ENCODE measurements around the gene MYH15.

Gene MYH15

GRCh38 chr3:108509263-108509662 lies 1.1 kb downstream of the MYH15 start:
- DNase-seq: no peak

GRCh38 chr3:108507902-108508301 lies 2.5 kb downstream of the MYH15 start:
- DNase-seq: no peak

- DNase-seq: no peak
Measured at GRCh38 chr3:108505811-108506210, 4.6 kb downstream of the MYH15 start.

GRCh38 chr3:108503722-108504121 lies 6.7 kb downstream of the MYH15 start:
- no peak for DNase-seq

GRCh38 chr3:108501535-108501934 lies 8.9 kb downstream of the MYH15 start:
- no peak for DNase-seq

- DNase-seq: no peak
Measured at GRCh38 chr3:108500728-108501127, 9.7 kb downstream of the MYH15 start.

GRCh38 chr3:108497271-108497670 lies 13.1 kb downstream of the MYH15 start:
- no peak for DNase-seq

GRCh38 chr3:108495717-108496116 lies 14.7 kb downstream of the MYH15 start:
- no peak for DNase-seq

- DNase-seq: no peak
Measured at GRCh38 chr3:108494906-108495531, 15.4 kb downstream of the MYH15 start.

- DNase-seq: peak; percentile 41
Measured at GRCh38 chr3:108493862-108494261, 16.5 kb downstream of the MYH15 start.

- DNase-seq: no peak
Measured at GRCh38 chr3:108491456-108491855, 18.9 kb downstream of the MYH15 start.

- DNase-seq: no peak
Measured at GRCh38 chr3:108489776-108490175, 20.6 kb downstream of the MYH15 start.

- no peak for DNase-seq
Measured at GRCh38 chr3:108488631-108489030, 21.8 kb downstream of the MYH15 start.

GRCh38 chr3:108487439-108487838 lies 23.0 kb downstream of the MYH15 start:
- DNase-seq: no peak

- DNase-seq: no peak
Measured at GRCh38 chr3:108486941-108487340, 23.5 kb downstream of the MYH15 start.

GRCh38 chr3:108486338-108486737 lies 24.1 kb downstream of the MYH15 start:
- DNase-seq: no peak

- no peak for DNase-seq
Measured at GRCh38 chr3:108485146-108485545, 25.2 kb downstream of the MYH15 start.

GRCh38 chr3:108479224-108479623 lies 31.2 kb downstream of the MYH15 start:
- DNase-seq: no peak

GRCh38 chr3:108477511-108478147 lies 32.8 kb downstream of the MYH15 start:
- DNase-seq: no peak

- DNase-seq: no peak
Measured at GRCh38 chr3:108475220-108475782, 35.1 kb downstream of the MYH15 start.

- no peak for DNase-seq
Measured at GRCh38 chr3:108474581-108474980, 35.8 kb downstream of the MYH15 start.

GRCh38 chr3:108473711-108474110 lies 36.7 kb downstream of the MYH15 start:
- no peak for DNase-seq

- DNase-seq: no peak
Measured at GRCh38 chr3:108472001-108472591, 38.3 kb downstream of the MYH15 start.

GRCh38 chr3:108471426-108471825 lies 39.0 kb downstream of the MYH15 start:
- DNase-seq: no peak
